Measurements from ENCODE around the gene CTTNBP2.

Gene CTTNBP2

DNA sequence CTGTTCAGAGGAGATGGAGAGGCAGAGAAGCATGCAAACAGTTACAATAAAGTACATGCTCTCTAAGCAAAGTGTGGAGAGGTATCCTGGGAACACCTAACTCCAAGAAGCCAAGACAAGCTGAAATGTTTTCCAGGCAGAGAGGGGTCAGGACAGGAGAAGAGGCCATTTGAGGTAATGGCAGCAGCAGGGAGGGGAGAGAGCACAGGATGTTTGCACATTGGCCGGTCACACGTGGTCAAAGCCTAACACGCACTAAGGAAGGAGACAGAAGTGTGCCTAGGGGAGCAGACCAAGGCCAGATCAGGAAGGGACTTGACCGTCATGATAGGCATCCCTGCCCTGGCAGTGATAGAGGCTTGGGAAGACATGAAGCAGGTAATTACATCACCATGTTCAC is 101.5 kb downstream of the CTTNBP2 start:
- Mint-ChIP-seq H3K4me3 (no peak overlapping the region), H3K27me3 (ENCODE audit: low read depth) (no peaks in the 10 kb centered on the region), H3K27ac (no peak overlapping the region), H3K9me3 (no peaks in the 10 kb centered on the region), H3K36me3 (ENCODE audit: low read depth) (no peaks in the 10 kb centered on the region), H3K4me1 (ENCODE audit: low read depth) (no peaks in the 10 kb centered on the region)

DNA sequence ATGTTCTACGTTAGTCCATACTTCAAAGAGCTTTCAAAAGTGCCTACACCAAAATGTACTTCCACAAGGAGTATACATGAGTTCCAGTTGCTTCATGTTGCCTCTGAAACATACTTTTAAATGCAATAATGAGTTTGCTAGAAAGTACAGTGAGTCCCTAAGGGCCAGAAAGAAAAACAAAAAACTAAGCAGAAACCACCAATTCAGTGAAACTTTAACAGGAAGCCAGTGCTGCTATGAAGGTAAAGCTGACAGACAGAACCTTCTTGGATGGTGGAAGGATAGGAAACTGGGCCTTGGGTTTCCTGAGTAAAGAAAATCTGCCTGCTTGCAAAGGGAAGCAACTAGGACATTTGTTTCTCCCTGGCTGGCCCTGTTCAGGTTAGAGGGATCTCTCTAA is 104.2 kb downstream of the CTTNBP2 start:
- no peak overlapping the region for H3K27ac Mint-ChIP-seq
- no peaks in the 10 kb centered on the region for H3K27me3 Mint-ChIP-seq (ENCODE audit: low read depth)
- no peak overlapping the region for H3K4me3 Mint-ChIP-seq
- H3K9me3 Mint-ChIP-seq: no peaks in the 10 kb centered on the region
- H3K36me3 Mint-ChIP-seq (ENCODE audit: low read depth): no peaks in the 10 kb centered on the region
- H3K4me1 Mint-ChIP-seq (ENCODE audit: low read depth): no peaks in the 10 kb centered on the region

DNA sequence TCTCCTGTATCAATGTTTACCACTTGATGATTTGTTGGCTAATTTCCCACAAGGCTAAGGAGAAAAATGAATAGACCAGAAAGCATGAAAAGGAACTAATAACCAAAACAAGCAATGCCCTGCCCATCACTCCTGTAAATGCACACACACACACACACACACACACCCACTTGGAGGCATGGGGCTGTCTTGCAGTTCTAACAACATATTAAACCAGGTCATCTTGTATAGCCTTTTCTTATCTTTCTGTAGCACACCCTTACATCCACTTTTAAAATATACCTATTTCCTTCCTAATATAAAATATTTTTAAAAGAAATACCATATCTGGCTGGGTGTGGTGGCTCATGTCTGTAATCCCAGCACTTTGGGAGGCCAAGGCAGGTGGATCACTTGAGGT is 105.3 kb downstream of the CTTNBP2 start:
- Mint-ChIP-seq H3K36me3 (ENCODE audit: low read depth) (no peaks in the 10 kb centered on the region), H3K9me3 (no peaks in the 10 kb centered on the region), H3K27ac (no peak overlapping the region), H3K4me3 (no peak overlapping the region), H3K27me3 (ENCODE audit: low read depth) (no peaks in the 10 kb centered on the region), H3K4me1 (ENCODE audit: low read depth) (no peaks in the 10 kb centered on the region)

DNA sequence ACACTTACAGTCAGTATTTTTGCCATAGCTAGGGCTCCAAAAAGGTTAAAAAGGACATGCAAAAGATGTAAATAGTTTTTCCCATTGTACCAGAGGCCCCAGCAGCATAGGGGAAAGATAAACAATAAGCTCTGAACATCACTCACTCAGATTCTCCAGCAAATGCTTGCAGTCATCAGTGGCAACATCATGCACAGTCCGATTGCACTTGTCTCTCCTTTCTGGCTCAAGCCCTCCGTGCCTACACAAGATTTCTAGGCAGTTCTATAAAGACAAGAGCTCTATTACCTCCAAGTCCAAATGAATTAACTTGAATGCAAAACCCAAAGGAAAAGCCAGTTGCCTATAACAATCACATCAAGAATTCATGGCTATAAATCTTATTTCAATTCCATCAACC is 106.3 kb downstream of the CTTNBP2 start:
- H3K27me3 Mint-ChIP-seq (ENCODE audit: low read depth): no peaks in the 10 kb centered on the region
- no peak overlapping the region for H3K4me3 Mint-ChIP-seq
- no peak overlapping the region for H3K27ac Mint-ChIP-seq
- no peaks in the 10 kb centered on the region for H3K9me3 Mint-ChIP-seq
- no peaks in the 10 kb centered on the region for H3K36me3 Mint-ChIP-seq (ENCODE audit: low read depth)
- H3K4me1 Mint-ChIP-seq (ENCODE audit: low read depth): no peaks in the 10 kb centered on the region

GRCh38 chr7:117764031-117764430 is 109.2 kb downstream of the CTTNBP2 start:
- Mint-ChIP-seq H3K27ac (no peak overlapping the region), H3K9me3 (no peaks in the 10 kb centered on the region), H3K4me3 (no peak overlapping the region), H3K4me1 (ENCODE audit: low read depth) (no peaks in the 10 kb centered on the region), H3K27me3 (ENCODE audit: low read depth) (no peaks in the 10 kb centered on the region), H3K36me3 (ENCODE audit: low read depth) (no peaks in the 10 kb centered on the region)

DNA sequence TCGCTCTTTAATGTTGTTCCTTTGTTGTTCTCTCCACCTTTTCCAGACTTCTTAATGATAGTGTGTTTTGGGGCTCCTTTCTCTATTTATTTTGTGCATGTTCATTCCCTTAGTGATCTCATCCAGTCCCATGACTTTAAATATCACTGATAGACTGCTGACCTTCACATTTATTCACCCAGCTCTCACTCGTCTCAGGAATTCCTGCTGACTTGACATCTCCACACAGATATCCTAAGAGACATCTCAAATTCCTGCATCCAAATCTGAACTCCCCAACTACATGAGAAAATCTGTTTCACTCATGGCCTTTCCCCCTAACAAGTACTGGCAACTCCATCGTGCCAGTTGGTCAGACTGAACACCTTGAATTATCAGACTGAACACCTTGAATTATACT is 111.2 kb downstream of the CTTNBP2 start:
- H3K9me3 Mint-ChIP-seq: no peaks in the 10 kb centered on the region
- no peaks in the 10 kb centered on the region for H3K36me3 Mint-ChIP-seq (ENCODE audit: low read depth)
- H3K27me3 Mint-ChIP-seq (ENCODE audit: low read depth): no peaks in the 10 kb centered on the region
- H3K4me3 Mint-ChIP-seq: no peak overlapping the region
- H3K27ac Mint-ChIP-seq: no peak overlapping the region
- H3K4me1 Mint-ChIP-seq (ENCODE audit: low read depth): no peaks in the 10 kb centered on the region

DNA sequence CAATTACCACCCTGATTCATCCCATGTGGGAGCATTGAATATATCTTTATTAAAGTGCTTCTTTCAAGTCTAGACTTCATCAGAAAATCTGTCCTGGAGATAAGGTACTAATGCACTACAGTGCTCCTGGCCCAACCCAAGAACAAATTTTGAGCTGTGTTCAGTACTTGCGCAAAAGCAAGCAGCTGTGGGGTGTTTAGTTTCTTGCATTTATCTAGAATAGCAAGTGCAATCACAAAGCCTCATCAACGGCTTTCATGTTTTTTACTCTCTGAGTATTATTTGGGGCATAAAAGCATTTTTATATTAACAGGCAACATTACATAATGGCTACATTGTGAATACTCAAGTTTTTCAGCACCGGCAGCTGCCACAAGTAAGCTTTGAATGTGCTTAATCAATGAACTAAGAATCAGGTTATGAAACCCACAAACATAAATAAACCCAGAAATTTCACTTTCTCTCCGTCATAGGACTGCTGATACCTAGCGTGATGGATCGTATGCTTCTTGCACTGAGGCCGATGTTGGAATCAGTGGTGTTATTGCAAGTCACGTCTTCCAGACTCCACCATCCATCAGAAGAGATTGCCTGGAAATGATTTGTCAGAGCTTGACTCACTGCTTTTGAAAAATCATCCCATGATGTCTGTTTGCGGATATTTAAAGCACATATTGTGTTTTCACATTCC is 113.1 kb downstream of the CTTNBP2 start:
- no peaks in the 10 kb centered on the region for H3K4me1 Mint-ChIP-seq (ENCODE audit: low read depth)
- no peaks in the 10 kb centered on the region for H3K27me3 Mint-ChIP-seq (ENCODE audit: low read depth)
- H3K9me3 Mint-ChIP-seq: no peaks in the 10 kb centered on the region
- H3K36me3 Mint-ChIP-seq (ENCODE audit: low read depth): no peaks in the 10 kb centered on the region
- no peak overlapping the region for H3K27ac Mint-ChIP-seq
- no peak overlapping the region for H3K4me3 Mint-ChIP-seq

DNA sequence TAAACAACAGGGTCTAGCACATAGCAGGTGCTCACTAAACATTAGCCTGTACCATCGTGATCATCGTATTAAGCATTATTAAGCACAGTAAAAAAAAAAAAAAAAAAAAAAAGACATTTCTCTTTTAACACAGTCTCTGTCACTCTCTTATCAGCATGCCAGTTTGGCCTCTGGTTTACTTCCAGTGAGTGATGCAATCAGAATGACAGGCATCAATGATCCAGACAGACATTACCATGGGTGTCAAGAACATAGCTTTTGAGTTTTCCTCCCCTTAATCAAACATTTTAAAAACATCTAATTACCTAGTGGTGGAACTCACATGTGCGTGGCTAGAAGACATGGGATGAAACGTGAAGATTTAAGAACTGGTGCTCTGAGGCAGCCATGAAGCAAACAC is 115.8 kb downstream of the CTTNBP2 start:
- no peaks in the 10 kb centered on the region for H3K4me1 Mint-ChIP-seq (ENCODE audit: low read depth)
- no peak overlapping the region for H3K4me3 Mint-ChIP-seq
- H3K9me3 Mint-ChIP-seq: no peaks in the 10 kb centered on the region
- H3K27ac Mint-ChIP-seq: no peak overlapping the region
- no peaks in the 10 kb centered on the region for H3K36me3 Mint-ChIP-seq (ENCODE audit: low read depth)
- H3K27me3 Mint-ChIP-seq (ENCODE audit: low read depth): no peaks in the 10 kb centered on the region

- Mint-ChIP-seq H3K4me1 (ENCODE audit: low read depth) (no peaks in the 10 kb centered on the region), H3K27ac (no peak overlapping the region), H3K4me3 (no peak overlapping the region), H3K9me3 (no peaks in the 10 kb centered on the region), H3K36me3 (ENCODE audit: low read depth) (no peaks in the 10 kb centered on the region), H3K27me3 (ENCODE audit: low read depth) (no peaks in the 10 kb centered on the region)
Observed at GRCh38 chr7:117756586-117757085, 116.6 kb downstream of the CTTNBP2 start.

DNA sequence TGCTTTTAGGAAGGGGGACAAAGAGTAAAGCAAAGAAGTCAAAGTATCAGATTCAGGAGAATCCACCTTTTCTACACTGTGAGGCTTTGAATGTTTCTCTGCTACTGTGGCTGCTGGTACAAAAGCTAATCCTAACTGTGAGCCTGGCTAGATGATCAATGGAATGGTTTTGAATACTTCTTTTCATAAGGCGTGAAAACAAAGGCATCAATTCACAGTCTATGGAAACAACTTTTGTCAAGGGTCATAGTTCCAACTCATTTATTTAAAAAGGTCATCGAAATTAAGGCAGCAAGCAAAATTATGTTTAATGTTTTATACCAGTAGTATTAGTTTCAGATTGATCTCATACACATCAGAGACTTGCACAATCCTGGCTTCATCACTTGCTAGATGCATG is 118.1 kb downstream of the CTTNBP2 start:
- Mint-ChIP-seq H3K36me3 (ENCODE audit: low read depth) (no peaks in the 10 kb centered on the region), H3K4me1 (ENCODE audit: low read depth) (no peaks in the 10 kb centered on the region), H3K9me3 (no peaks in the 10 kb centered on the region), H3K27ac (no peak overlapping the region), H3K4me3 (no peak overlapping the region), H3K27me3 (ENCODE audit: low read depth) (no peaks in the 10 kb centered on the region)

- no peaks in the 10 kb centered on the region for H3K36me3 Mint-ChIP-seq (ENCODE audit: low read depth)
- no peaks in the 10 kb centered on the region for H3K4me1 Mint-ChIP-seq (ENCODE audit: low read depth)
Observed at GRCh38 chr7:117751775-117752174, 121.5 kb downstream of the CTTNBP2 start.

GRCh38 chr7:117750612-117751563 is 122.4 kb downstream of the CTTNBP2 start:
- Mint-ChIP-seq H3K4me3 (no peak overlapping the region), H3K4me1 (ENCODE audit: low read depth) (no peaks in the 10 kb centered on the region), H3K9me3 (no peaks in the 10 kb centered on the region), H3K36me3 (ENCODE audit: low read depth) (no peaks in the 10 kb centered on the region), H3K27ac (no peak overlapping the region), H3K27me3 (ENCODE audit: low read depth) (no peaks in the 10 kb centered on the region)

More at GRCh38 chr7:117751775-117752174, 121.5 kb downstream of the CTTNBP2 start:
- Mint-ChIP-seq H3K27ac (no peak overlapping the region), H3K27me3 (ENCODE audit: low read depth) (no peaks in the 10 kb centered on the region), H3K9me3 (no peaks in the 10 kb centered on the region), H3K4me3 (no peak overlapping the region)

GRCh38 chr7:117741962-117742361 is 131.3 kb downstream of the CTTNBP2 start:
- no peaks in the 10 kb centered on the region for H3K4me1 Mint-ChIP-seq (ENCODE audit: low read depth)
- H3K27ac Mint-ChIP-seq: no peak overlapping the region
- H3K9me3 Mint-ChIP-seq: no peaks in the 10 kb centered on the region
- H3K36me3 Mint-ChIP-seq (ENCODE audit: low read depth): no peaks in the 10 kb centered on the region
- H3K27me3 Mint-ChIP-seq (ENCODE audit: low read depth): no peaks in the 10 kb centered on the region
- H3K4me3 Mint-ChIP-seq: no peak overlapping the region

GRCh38 chr7:117739085-117739484 is 134.2 kb downstream of the CTTNBP2 start:
- Mint-ChIP-seq H3K27ac (no peak overlapping the region), H3K4me1 (ENCODE audit: low read depth) (no peaks in the 10 kb centered on the region), H3K9me3 (no peaks in the 10 kb centered on the region), H3K27me3 (ENCODE audit: low read depth) (no peaks in the 10 kb centered on the region), H3K36me3 (ENCODE audit: low read depth) (no peaks in the 10 kb centered on the region), H3K4me3 (no peak overlapping the region)

DNA sequence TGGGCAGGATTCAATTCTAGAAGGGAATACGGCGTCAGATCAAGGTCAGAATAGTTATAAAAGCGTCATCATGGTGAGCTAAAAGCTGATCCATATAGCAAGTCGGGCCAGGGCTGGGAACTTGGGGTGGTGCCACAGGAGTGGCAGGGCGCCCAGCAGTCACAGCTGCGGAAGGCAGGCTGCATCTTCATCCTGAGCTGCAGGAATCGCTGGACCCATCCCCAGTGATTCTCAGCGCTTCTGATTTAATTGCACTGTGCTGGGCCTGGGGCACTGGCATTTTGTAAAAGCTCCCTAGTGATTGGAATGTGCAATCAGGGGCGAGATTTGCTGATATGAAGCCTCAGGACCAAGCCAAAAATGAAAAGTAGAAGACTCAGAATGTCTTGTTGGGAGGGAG is 135.3 kb downstream of the CTTNBP2 start:
- Mint-ChIP-seq H3K4me1 (ENCODE audit: low read depth) (no peaks in the 10 kb centered on the region), H3K36me3 (ENCODE audit: low read depth) (no peaks in the 10 kb centered on the region), H3K27me3 (ENCODE audit: low read depth) (no peaks in the 10 kb centered on the region), H3K27ac (no peak overlapping the region), H3K4me3 (no peak overlapping the region), H3K9me3 (no peaks in the 10 kb centered on the region)
